GM18526 (cell line): ENCODE results near the gene SIL1.

Source experiments
- POLR2A ChIP-seq: IDR thresholded peaks from 3 replicates; pipeline ENCODE4 v1.6.1; 2011; ENCODE audit not compliant: insufficient read length; ENCODE audit errors: extremely low read depth

The SIL1 gene

DNA sequence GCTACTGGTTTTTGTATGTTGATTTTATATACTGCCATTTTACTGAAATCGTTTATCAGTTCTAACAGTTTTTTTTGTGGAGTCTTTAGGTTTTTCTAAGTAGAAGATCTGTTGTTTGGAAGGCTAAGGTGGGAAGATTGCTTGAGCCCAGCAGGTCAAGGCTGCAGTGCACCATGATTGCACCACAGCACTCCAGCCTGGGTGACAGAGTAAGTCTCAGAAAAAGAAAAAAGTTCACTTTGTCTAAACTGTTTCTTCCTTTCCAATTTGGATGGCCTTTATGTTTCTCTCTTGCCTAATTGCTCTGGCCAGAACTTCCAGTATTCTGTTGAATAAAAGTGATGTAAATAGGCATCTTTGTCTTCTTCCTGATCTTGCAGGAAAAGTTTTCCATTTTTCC, 198.5 kb downstream of the SIL1 start:
- TF ChIP-seq POLR2A = no peak

DNA sequence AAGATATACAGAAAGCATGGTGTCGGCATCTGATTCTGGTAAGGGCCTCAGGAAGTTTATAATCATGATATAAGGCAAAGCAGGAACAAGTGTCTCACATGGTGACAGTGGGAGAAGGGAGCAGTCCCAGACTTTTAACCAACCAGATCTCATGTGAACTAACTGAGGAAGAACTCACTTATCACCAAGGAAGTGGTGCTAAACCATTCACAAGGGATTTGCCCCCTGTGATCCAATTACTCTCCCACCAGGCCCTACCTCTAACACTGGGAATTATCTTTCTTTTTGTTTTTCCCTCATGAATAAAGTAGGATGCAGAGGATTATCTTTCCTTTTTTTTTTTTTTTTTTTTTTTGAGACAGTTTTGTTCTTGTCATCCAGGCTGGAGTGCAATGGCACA, 199.6 kb downstream of the SIL1 start:
- no peak for TF ChIP-seq POLR2A

GRCh38 chr5:138996120-138996519, 202.0 kb downstream of the SIL1 start:
- TF ChIP-seq POLR2A = no peak

- TF ChIP-seq POLR2A = no peak
Measured at GRCh38 chr5:138990986-138991590, 207.1 kb downstream of the SIL1 start.

DNA sequence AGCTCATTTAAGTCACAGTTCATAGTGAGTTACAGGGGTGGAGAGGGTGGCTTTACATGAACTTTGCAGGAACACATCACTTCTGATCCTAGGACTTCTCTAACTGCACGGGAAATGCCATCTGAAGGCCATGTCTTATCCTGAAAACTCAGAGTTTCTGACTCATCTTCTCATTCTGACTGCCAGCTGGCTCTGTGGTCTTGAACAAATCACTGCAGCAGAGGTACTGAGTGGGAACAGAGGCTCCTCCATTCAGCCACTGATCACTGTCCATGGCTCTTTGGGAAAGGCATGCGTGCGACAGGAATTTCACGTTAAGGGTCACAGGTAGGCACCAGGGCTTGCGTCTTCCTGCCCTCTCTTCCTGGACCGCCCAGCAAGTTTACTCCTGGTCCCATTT, 208.4 kb downstream of the SIL1 start:
- no peak for TF ChIP-seq POLR2A

DNA sequence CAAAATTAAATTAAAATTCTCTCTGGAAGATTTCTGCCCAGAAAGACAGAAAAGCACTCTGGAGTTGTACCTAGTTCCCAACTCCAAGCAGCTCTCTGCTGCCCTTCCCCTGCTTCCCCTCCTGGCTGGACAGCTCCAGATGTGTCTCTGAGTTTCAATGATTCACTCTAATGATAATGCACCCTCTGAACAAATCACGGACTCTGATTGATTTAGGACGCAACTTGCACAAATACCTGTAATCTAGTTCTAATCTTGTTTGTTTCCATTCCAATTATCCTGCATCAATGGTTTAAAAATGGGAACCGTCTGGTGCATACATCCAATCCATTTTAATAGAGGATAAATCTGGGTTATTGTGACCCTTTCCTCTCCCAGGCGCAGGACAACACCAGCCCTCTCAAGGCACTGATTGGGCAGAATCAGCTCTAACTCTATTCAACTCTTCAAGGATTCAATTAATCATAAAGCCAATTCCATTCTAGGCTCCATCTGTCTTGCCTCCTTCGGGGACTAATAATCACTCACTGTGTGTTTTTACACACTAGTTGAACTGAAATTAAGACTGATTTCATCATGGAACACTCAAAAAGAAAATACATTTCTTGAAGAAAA, 211.9 kb downstream of the SIL1 start:
- TF ChIP-seq POLR2A = no peak

GRCh38 chr5:138985683-138986082, 212.5 kb downstream of the SIL1 start:
- TF ChIP-seq POLR2A = no peak

DNA sequence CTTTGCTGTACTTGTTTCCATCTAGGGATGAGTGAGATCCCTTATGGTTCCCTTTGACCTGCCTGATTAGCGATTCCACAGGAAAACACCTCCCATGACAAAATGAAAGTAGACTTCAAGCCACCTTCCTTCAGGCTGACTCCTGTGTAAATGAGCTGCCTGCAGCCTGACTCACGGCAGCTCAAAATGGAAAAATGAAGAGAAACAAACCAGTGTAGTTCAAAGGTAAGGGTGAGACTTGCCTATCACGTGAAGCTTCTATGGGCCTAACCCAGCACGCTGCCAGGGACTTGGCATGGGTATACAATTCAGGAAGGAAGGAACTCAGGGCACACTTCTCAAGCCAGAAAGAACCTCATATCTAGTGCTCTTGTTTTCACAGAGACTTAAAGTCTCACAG, 212.9 kb downstream of the SIL1 start:
- no peak for TF ChIP-seq POLR2A

- no peak for TF ChIP-seq POLR2A
Measured at GRCh38 chr5:138983984-138984383, 214.2 kb downstream of the SIL1 start.

- TF ChIP-seq POLR2A = no peak
Measured at GRCh38 chr5:138981586-138981985, 216.6 kb downstream of the SIL1 start.

DNA sequence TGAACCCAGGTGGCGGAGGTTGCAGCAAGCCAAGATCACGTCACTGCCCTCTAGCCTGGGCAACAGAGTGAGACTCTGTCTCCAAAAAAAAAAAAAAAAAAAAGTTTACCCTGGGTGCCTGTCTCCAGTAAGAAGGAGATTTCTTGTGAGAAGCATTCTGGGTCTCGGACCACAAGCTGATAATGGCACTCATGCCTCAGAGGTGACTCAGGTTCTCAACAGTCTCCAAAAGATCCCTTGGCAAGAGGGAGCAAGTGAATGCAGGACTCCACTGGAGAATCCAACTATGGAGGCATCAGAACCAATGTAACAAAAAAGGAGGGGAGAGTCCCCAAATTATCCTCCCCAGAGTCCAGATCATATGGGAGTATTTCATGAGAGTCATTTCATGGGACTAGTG, 217.0 kb downstream of the SIL1 start:
- TF ChIP-seq POLR2A = no peak

DNA sequence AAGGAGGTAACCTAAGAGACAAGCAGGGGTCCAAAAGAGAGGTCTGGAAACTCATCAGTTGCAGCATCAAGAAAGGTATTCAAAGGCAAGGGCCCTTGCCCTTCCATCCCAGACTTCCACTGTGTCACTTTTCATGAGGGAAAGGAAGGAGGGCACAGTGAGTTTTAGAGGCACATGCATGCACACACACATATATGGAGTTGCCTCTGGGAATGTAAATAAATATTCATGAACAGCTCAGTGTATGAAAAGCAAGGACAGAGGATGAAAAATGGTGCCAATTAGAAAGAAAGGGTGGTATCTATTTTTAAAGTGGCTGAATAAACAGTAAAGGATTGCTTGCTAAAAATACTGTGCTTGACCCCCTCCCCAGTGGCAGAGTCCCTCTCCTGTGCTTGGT, 217.7 kb downstream of the SIL1 start:
- TF ChIP-seq POLR2A = no peak

GRCh38 chr5:138979684-138980280, 218.4 kb downstream of the SIL1 start:
- TF ChIP-seq POLR2A = no peak

GRCh38 chr5:138978581-138978980, 219.6 kb downstream of the SIL1 start:
- no peak for TF ChIP-seq POLR2A

DNA sequence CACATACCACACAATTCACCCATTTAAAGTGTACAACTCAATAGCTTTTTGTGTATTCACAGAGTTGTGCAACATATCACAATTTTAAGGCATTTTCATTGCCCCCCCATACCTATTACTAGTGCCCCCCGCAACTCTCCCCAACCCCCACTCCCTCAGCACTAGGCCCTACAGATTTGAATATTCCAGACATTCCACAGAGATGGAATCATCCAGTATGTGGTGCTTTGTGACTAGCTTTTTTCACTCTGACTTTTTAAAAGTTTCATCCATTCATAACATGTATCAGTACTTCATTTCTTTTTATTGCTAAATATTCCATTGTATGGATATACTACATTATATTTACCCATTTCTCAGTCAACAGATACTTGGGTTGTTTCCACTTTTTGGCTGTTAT, 220.1 kb downstream of the SIL1 start:
- TF ChIP-seq POLR2A = no peak

GRCh38 chr5:138975098-138975847, 222.9 kb downstream of the SIL1 start:
- no peak for TF ChIP-seq POLR2A

DNA sequence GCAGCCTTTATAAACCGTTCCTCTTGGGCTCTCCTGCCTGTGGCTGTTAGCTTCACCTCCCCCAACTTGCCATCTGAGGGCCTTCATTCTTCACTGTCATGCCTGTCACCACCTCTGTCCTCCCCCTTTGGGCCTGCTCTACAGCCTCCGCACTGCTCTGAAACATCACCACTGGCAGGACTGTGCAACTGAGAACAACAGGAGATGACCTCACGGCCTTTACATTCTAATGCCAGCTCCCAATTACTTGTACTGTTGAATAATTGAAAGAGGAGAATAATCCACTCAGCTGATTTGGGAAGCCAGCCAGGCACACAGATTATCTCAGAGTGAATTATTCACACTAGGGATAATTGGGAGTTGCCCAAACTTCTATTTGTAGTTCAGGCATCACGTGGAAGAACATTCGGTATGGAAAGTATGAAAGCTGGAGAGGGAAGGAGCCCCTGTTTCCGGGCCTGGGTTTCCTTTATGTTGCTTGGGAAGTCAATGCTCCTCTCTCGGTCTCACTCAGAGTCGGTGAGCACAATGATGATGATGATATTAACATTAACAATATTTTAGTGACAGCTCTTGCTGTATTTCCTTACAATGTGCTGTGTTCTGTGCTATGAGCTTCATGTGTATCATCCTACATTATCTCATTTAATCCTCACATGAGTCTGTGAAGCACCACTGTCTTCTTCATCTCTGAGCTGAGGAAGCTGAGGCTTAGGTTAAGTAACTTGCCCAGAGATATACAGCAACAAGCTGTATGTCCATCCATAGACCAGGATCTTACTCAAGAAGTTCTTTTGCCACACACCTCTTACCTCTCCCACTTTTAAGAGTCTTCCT, 223.7 kb downstream of the SIL1 start:
- TF ChIP-seq POLR2A = no peak
